ENCODE measurements around the gene RTN1. TPM values are rescaled to one million over a fixed set of nuclear protein-coding genes. Genes with fewer than 3 reads are reported as not detected.

The RTN1 gene
- total RNA-seq, 1 experiment from 2014 or later: 0.05 TPM

DNA sequence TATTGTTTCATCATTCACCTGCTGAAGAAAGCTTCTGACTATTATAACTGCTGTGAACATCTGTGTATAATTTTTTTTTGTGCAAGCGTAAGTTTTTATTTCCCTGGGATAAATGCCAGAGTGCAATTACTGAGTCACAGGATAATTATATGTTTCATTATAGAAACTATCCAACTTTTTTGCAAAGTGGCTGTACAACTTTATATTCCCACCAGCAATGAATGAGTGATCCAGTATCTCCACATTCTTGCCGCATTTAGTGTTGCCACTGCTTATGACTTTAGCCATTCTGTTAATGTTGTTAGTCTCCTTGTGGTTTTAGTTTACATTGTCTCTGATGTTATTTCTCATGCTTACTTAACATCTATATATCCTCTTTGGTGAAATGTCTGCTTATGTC is 205.8 kb downstream of the RTN1 start:
- BruUV-seq (replicated peaks): no TSS peak
- Histone ChIP-seq H3K4me3 (ENCODE audit: low read depth in 2 of 2, low read length in 2 of 2) (no peak overlapping the region), H3K4me1 (ENCODE audit: control insufficient read depth, insufficient read depth, low read length) (no peaks in the 10 kb centered on the region), H3K9me3 (ENCODE audit: control insufficient read depth, insufficient read depth, low read depth, low read length) (no peaks in the 10 kb centered on the region), H3K27ac (ENCODE audit: low read length) (no peak overlapping the region), H3K36me3 (ENCODE audit: control insufficient read depth, insufficient read depth, low read length) (no peaks in the 10 kb centered on the region), H3K27me3 (ENCODE audit: control insufficient read depth, insufficient read depth, low read length) (no peaks in the 10 kb centered on the region)
- intact Hi-C loops (cut with micrococcal nuclease; ENCODE audit: unreplicated experiment): no loop called here
- TF ChIP-seq, protein P1, sequence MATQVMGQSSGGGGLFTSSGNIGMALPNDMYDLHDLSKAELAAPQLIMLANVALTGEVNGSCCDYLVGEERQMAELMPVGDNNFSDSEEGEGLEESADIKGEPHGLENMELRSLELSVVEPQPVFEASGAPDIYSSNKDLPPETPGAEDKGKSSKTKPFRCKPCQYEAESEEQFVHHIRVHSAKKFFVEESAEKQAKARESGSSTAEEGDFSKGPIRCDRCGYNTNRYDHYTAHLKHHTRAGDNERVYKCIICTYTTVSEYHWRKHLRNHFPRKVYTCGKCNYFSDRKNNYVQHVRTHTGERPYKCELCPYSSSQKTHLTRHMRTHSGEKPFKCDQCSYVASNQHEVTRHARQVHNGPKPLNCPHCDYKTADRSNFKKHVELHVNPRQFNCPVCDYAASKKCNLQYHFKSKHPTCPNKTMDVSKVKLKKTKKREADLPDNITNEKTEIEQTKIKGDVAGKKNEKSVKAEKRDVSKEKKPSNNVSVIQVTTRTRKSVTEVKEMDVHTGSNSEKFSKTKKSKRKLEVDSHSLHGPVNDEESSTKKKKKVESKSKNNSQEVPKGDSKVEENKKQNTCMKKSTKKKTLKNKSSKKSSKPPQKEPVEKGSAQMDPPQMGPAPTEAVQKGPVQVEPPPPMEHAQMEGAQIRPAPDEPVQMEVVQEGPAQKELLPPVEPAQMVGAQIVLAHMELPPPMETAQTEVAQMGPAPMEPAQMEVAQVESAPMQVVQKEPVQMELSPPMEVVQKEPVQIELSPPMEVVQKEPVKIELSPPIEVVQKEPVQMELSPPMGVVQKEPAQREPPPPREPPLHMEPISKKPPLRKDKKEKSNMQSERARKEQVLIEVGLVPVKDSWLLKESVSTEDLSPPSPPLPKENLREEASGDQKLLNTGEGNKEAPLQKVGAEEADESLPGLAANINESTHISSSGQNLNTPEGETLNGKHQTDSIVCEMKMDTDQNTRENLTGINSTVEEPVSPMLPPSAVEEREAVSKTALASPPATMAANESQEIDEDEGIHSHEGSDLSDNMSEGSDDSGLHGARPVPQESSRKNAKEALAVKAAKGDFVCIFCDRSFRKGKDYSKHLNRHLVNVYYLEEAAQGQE (IDR thresholded peaks at IDR 0.05; ENCODE audit: insufficient read depth in 1 of 2, low read depth in 2 of 2, low read length in 1 of 2): no peak
- TF ChIP-seq CTCF (IDR thresholded peaks at IDR 0.05) (no peak), TCF7L2 (IDR thresholded peaks at IDR 0.05; ENCODE audit: low read depth, low read length) (no peak), SIN3A (IDR thresholded peaks at IDR 0.05; ENCODE audit: borderline replicate concordance, insufficient read depth, low read depth, low read length) (no peak), POLR2AphosphoS5 (IDR thresholded peaks at IDR 0.05; ENCODE audit: low read depth, low read length) (no peak)
- in situ Hi-C loops (cut with HindIII; ENCODE audit: low pct_unique_long_range_greater_than_20kb, low sequenced_read_pairs): no loop called here
- POLR2A ChIA-PET: no interaction called here
- ATAC-seq (no peak), DNase-seq (ENCODE audit: low read depth, low spot score) (no peak)
- CTCF ChIA-PET: no interaction called here

DNA sequence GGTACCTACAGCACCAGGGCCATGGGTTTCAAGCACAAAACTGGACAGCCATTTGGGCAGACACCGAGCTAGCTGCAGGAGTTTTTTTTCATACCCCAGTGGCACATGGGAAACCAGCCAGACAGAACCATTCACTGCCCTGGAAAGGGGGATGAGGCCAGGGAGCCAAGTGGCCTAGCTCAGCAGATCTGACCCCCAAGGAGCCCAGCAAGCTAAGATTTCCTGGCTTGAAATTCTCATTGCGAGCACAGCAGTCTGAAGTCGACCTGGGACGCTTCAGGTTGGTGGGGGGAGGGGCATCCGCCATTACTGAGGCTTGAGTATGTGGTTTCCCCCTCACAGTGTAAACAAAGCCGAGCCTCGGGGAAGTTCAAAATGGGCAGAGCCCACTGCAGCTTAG is 212.8 kb downstream of the RTN1 start:
- Histone ChIP-seq H3K27me3 (ENCODE audit: control insufficient read depth, insufficient read depth, low read length) (no peaks in the 10 kb centered on the region), H3K4me1 (ENCODE audit: control insufficient read depth, insufficient read depth, low read length) (no peaks in the 10 kb centered on the region), H3K4me3 (ENCODE audit: low read depth in 2 of 2, low read length in 2 of 2) (no peak overlapping the region), H3K9me3 (ENCODE audit: control insufficient read depth, insufficient read depth, low read depth, low read length) (no peaks in the 10 kb centered on the region), H3K27ac (ENCODE audit: low read length) (no peak overlapping the region), H3K36me3 (ENCODE audit: control insufficient read depth, insufficient read depth, low read length) (no peaks in the 10 kb centered on the region)
- in situ Hi-C loops (cut with HindIII; ENCODE audit: low pct_unique_long_range_greater_than_20kb, low sequenced_read_pairs): no loop called here
- BruUV-seq (replicated peaks): no TSS peak
- no peak for ATAC-seq
- no peak for DNase-seq (ENCODE audit: low read depth, low spot score)
- intact Hi-C loops (cut with micrococcal nuclease; ENCODE audit: unreplicated experiment): no loop called here
- ChIA-PET POLR2A (no interaction called here), CTCF (no interaction called here)
- TF ChIP-seq SIN3A (IDR thresholded peaks at IDR 0.05; ENCODE audit: borderline replicate concordance, insufficient read depth, low read depth, low read length) (no peak), CTCF (IDR thresholded peaks at IDR 0.05) (no peak), POLR2AphosphoS5 (IDR thresholded peaks at IDR 0.05; ENCODE audit: low read depth, low read length) (no peak), TCF7L2 (IDR thresholded peaks at IDR 0.05; ENCODE audit: low read depth, low read length) (no peak)
- TF ChIP-seq, protein P1 (IDR thresholded peaks at IDR 0.05; ENCODE audit: insufficient read depth in 1 of 2, low read depth in 2 of 2, low read length in 1 of 2): no peak

Measured in Panc1 (cell line).